GM12865 (cell line): ENCODE data around the gene UNC5B.

Experiments used
- DNase-seq: peaks from one replicate; pipeline ENCODE4 v3.0.0; 2010; ENCODE audit warnings: low read depth
- H3K4me3 ChIP-seq: 2 replicates; pipeline ENCODE4 v1.5.1; 2011; ENCODE audit warnings: mild to moderate bottlenecking, low read depth, low read length, control low read depth
- CTCF ChIP-seq: IDR thresholded peaks from 2 replicates; pipeline ENCODE4 v1.5.1; 2011; ENCODE audit warnings: low read length, control low read depth, low read depth, inconsistent platforms; ENCODE audit not compliant: insufficient read depth; ENCODE audit errors: missing control alignments

The UNC5B gene

GRCh38 chr10:71244431-71245419 is 32.4 kb downstream of the UNC5B start:
- DNase-seq: peak; percentile 15
- TF ChIP-seq CTCF: no peak
- no peak overlapping the region for H3K4me3 ChIP-seq

GRCh38 chr10:71245420-71246325 is 33.3 kb downstream of the UNC5B start:
- H3K4me3 ChIP-seq: no peak overlapping the region
- no peak for TF ChIP-seq CTCF
- DNase-seq: no peak

- no peak for TF ChIP-seq CTCF
Observed at GRCh38 chr10:71246591-71247413, 34.4 kb downstream of the UNC5B start.

DNA sequence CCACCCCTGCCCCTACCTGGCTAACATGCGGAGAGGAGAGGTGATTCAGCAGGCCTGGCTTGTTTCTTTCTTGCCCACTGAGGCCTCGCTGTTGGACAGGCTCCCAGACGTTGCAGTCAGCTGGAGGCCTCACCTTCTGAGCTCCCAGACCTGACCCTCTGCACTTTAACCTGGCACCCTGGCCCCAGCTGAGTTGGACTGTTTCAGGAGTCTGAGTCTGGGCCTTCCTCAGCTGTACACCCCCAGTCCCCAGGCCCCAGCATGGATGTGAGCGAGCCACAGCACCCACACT is 35.0 kb downstream of the UNC5B start:
- no peak overlapping the region for H3K4me3 ChIP-seq
- no peak for TF ChIP-seq CTCF
- no peak for DNase-seq

More at GRCh38 chr10:71246591-71247413, 34.4 kb downstream of the UNC5B start:
- no peak for DNase-seq
- H3K4me3 ChIP-seq: no peak overlapping the region

DNA sequence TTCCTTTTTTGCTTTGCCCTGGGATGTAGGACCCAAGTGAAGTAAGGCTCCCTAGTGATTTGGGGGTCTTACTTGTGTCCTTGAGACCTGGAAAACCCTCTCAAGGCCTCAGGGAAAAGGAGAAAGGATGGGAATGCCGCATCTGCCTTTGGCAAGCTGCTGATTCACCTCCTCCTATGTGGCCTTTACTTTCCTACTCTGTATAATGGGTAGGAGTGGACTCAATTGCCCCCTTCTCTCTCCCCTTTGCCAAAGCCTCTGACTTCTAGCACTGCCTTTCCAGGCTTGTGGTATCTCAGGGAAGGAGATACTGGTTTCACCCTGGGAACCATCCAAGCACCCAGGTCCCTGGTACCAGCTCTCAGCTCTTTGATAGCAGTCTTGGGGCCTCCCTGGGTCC is 35.4 kb downstream of the UNC5B start:
- no peak for DNase-seq
- no peak for TF ChIP-seq CTCF

DNA sequence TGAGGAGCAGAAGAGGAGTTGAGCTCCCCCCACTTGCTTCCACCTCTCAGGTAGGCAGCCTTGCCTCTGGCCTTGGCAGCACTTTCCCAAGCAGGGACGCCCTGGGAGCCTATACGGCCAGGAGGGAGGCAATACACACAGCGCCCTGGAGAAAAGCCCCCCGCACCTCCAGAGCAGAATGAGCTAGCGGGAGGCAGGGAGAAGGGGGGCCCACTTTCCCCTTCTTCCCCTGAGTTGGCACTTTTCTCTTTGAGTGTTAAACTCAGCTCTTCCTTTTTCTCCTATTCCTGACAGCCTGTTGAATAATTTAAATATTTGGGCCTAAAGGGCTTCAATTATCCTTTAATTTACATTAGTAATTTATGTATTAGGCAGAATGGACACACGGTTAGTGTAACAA is 35.8 kb downstream of the UNC5B start:
- no peak for DNase-seq
- no peak overlapping the region for H3K4me3 ChIP-seq
- TF ChIP-seq CTCF: no peak

More for the DNA sequence above, 35.4 kb downstream of the UNC5B start:
- no peak overlapping the region for H3K4me3 ChIP-seq
